ENCODE measurements around the gene MAP1LC3B. TPM values are rescaled to one million over a fixed set of nuclear protein-coding genes. Genes with fewer than 3 reads are reported as not detected.

MAP1LC3B gene
- total RNA-seq, 1 donor from 2014 or later: 37.9 TPM

GRCh38 chr16:87435372-87436224, 43.5 kb downstream of the MAP1LC3B start:
- Mint-ChIP-seq H3K4me3 (no peak overlapping the region), H3K4me1 (peaks cover 10% of the 10 kb centered on the region), H3K27me3 (ENCODE audit: low read depth) (no peaks in the 10 kb centered on the region), H3K9me3 (no peaks in the 10 kb centered on the region), H3K36me3 (ENCODE audit: low read depth) (no peaks in the 10 kb centered on the region), H3K27ac (ENCODE audit: unreplicated experiment) (peak overlapping the region; percentile 43)
- TF ChIP-seq, protein P1, sequence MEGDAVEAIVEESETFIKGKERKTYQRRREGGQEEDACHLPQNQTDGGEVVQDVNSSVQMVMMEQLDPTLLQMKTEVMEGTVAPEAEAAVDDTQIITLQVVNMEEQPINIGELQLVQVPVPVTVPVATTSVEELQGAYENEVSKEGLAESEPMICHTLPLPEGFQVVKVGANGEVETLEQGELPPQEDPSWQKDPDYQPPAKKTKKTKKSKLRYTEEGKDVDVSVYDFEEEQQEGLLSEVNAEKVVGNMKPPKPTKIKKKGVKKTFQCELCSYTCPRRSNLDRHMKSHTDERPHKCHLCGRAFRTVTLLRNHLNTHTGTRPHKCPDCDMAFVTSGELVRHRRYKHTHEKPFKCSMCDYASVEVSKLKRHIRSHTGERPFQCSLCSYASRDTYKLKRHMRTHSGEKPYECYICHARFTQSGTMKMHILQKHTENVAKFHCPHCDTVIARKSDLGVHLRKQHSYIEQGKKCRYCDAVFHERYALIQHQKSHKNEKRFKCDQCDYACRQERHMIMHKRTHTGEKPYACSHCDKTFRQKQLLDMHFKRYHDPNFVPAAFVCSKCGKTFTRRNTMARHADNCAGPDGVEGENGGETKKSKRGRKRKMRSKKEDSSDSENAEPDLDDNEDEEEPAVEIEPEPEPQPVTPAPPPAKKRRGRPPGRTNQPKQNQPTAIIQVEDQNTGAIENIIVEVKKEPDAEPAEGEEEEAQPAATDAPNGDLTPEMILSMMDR (conservative IDR thresholded peaks at IDR 0.05): no peak
- DNase-seq (ENCODE audit: low read depth, low spot score): no peak

DNA sequence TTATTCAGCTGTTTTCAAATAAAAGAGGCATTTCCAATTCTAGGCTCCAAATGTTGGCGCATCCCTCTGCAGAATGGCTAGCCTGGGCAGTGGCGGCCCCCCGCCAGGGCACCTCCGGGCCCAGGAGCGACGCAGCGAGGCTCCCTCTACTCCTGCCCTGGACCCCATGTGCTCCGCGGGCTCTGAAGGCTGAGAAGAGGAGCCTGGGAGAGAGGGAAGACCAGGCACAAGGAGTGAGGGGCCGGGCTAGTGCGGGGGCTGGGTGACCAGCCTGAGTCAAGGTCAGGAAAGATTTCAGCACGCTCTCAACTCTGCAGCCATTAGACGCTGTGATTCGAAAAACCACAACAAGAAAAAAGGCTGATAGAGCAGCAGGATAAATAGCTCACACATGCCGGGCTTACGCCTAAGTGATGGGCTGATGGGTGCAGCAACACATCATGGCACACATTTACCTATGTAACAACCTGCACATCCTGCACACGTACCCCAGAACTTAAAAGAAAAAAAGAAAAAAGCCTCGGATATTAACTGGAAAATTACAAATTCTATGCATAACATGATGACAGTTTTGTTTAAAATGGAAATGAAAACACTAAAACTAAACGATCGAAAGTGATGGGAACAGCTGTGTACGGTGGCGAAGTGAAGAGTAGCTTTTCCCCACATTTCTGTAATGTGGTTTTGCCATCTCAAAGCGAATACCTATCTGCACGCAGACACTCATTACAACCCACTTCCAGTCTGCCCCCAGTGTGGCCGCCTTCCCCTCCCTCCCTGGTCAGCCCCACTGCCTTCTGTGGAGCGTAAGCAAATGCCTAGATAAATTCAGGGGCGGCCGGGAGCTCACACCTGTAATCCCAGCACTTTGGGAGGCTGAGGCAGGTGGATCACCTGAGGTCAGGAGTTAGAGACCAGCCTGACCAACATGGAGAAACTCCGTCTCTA, 44.4 kb downstream of the MAP1LC3B start:
- no peak for DNase-seq (ENCODE audit: low read depth, low spot score)
- Mint-ChIP-seq H3K4me1 (peaks cover 10% of the 10 kb centered on the region), H3K27me3 (ENCODE audit: low read depth) (no peaks in the 10 kb centered on the region), H3K36me3 (ENCODE audit: low read depth) (no peaks in the 10 kb centered on the region), H3K9me3 (no peaks in the 10 kb centered on the region), H3K27ac (ENCODE audit: unreplicated experiment) (no peak overlapping the region), H3K4me3 (no peak overlapping the region)
- TF ChIP-seq, protein P1 (conservative IDR thresholded peaks at IDR 0.05): no peak

- Mint-ChIP-seq H3K27ac (ENCODE audit: unreplicated experiment) (no peak overlapping the region), H3K4me1 (peaks cover 10% of the 10 kb centered on the region), H3K9me3 (no peaks in the 10 kb centered on the region), H3K36me3 (ENCODE audit: low read depth) (peaks cover 3% of the 10 kb centered on the region), H3K27me3 (ENCODE audit: low read depth) (no peaks in the 10 kb centered on the region), H3K4me3 (no peak overlapping the region)
- TF ChIP-seq, protein P1 (conservative IDR thresholded peaks at IDR 0.05): no peak
- no peak for DNase-seq (ENCODE audit: low read depth, low spot score)
Observed at GRCh38 chr16:87437327-87437726, 45.2 kb downstream of the MAP1LC3B start.

DNA sequence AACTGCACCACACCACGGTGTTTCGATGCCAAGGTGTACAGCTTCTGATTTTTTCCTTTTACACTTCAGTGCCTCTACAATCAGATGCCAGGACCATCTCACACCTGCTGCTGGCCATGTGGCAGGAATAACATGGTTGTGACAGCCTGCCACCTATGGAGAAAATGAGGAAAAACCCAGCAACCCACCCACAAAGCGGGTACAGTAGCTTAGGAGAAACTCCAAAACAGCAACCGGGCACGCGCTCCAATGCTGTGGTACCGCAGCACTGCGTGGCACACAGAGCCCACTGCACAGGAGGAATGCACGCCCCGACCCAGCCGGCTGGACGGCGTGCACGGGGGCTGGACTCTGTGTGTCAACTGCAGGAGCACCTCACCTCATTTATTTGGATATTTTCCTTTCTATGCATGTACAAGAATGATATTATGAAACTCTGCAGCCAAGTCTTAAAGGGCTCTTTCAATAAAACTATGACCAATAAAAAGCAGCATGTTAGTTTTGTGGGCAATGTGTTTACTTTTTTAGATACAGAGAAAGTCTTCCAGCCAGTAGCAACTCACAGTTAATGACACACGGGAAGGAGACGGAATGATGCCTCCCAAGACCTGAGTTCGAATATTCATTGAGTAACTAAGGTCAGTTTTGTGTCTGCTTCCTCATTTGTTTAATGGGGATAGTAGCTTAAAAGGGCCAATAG, 45.9 kb downstream of the MAP1LC3B start:
- no peak overlapping the region for H3K27ac Mint-ChIP-seq (ENCODE audit: unreplicated experiment)
- DNase-seq (ENCODE audit: low read depth, low spot score): no peak

More for the DNA sequence above, 45.9 kb downstream of the MAP1LC3B start:
- no peaks in the 10 kb centered on the region for H3K9me3 Mint-ChIP-seq
- TF ChIP-seq, protein P1 (conservative IDR thresholded peaks at IDR 0.05): no peak
- peaks cover 9% of the 10 kb centered on the region for H3K4me1 Mint-ChIP-seq
- peaks cover 9% of the 10 kb centered on the region for H3K36me3 Mint-ChIP-seq (ENCODE audit: low read depth)
- no peaks in the 10 kb centered on the region for H3K27me3 Mint-ChIP-seq (ENCODE audit: low read depth)
- no peak overlapping the region for H3K4me3 Mint-ChIP-seq

Data from neural crest cell (in vitro differentiated cells).